ENCODE results near the gene PC.

DNA sequence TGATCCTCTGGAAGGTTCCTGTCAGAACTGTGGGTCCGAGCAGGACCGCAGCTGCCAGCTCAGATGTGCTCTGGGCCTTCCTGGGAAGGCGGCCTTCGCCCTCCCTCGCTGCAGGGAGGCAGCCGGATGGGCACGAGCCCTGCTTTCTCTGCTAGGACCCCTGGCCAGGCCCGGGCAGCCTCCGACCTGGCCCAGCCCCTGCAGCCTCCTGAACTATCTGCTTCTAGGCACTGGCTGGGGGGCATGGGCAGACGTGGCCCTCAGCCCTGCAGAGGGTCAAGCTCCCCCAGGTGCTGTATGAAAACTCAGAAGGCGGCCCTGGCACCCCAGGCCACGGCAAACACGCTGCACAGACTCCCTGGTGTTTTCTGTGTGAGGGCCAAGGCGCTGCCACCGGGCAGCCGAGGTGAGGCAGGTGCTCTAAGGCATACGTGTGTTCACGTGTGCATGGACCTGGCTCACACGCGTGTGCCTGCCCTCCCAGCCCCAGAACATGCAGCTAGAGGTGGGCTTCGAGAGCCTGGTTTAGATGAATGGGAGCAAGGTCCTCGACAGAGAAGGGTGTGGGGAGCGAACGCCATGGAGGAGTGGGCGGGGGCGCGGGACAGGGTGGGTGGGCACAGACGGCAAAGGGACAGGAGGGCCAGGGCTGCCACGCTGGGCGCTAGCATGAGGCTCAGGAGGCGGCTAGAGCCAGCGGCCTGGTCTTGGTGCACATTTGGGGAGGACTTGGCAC lies 97.0 kb downstream of the PC start:
- TF ChIP-seq, protein P1, sequence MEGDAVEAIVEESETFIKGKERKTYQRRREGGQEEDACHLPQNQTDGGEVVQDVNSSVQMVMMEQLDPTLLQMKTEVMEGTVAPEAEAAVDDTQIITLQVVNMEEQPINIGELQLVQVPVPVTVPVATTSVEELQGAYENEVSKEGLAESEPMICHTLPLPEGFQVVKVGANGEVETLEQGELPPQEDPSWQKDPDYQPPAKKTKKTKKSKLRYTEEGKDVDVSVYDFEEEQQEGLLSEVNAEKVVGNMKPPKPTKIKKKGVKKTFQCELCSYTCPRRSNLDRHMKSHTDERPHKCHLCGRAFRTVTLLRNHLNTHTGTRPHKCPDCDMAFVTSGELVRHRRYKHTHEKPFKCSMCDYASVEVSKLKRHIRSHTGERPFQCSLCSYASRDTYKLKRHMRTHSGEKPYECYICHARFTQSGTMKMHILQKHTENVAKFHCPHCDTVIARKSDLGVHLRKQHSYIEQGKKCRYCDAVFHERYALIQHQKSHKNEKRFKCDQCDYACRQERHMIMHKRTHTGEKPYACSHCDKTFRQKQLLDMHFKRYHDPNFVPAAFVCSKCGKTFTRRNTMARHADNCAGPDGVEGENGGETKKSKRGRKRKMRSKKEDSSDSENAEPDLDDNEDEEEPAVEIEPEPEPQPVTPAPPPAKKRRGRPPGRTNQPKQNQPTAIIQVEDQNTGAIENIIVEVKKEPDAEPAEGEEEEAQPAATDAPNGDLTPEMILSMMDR (optimal IDR thresholded peaks at IDR 0.05 in 1 of 3, IDR thresholded peaks at IDR 0.05 in 1 of 3, conservative IDR thresholded peaks at IDR 0.05 in 1 of 3; ENCODE audit: extremely low read depth in 1 of 3, insufficient read depth in 2 of 3, low read length in 3 of 3): no peak
- TF ChIP-seq EZH2 (IDR thresholded peaks at IDR 0.05; ENCODE audit: low read length): no peak
